Measurements from ENCODE around the gene JADE2. TPM values are rescaled to one million over a fixed set of nuclear protein-coding genes. Genes with fewer than 3 reads are reported as not detected.

Gene JADE2
- total and polyA plus RNA-seq, 2 donors (not counting 3 experiments of a cell fraction or from before 2014, with no cell fraction given): 11.6 to 31.1 TPM

- Histone ChIP-seq H3K79me2 (ENCODE audit: control insufficient read depth, insufficient read depth, low read length) (no peaks in the 10 kb centered on the region), H3K27me3 (ENCODE audit: control insufficient read depth in 2 of 2, insufficient read depth in 2 of 2, low read length in 2 of 2) (peaks cover 4 to 9% of the 10 kb centered on the region in 2 experiments), H2AFZ (ENCODE audit: low read depth, low read length) (no peak overlapping the region), H3K4me1 (ENCODE audit: control insufficient read depth, extremely low read depth, insufficient read depth, low read length) (no peaks in the 10 kb centered on the region), H3K36me3 (ENCODE audit: control insufficient read depth in 2 of 2, extremely low read depth in 1 of 2, insufficient read depth in 2 of 2, low read length in 2 of 2) (no peaks in the 10 kb centered on the region), H3K27ac (ENCODE audit: insufficient read depth, low read depth, low read length) (no peak overlapping the region), H3K9me1 (replicated peaks; ENCODE audit: control insufficient read depth, extremely low read depth, insufficient read depth, low read length) (no peaks in the 10 kb centered on the region), H3K9me3 (replicated peaks; ENCODE audit: control insufficient read depth, insufficient read depth, low read length) (no peaks in the 10 kb centered on the region), H3K9ac (replicated peaks; ENCODE audit: extremely low read depth, insufficient read depth, low read length) (no peak overlapping the region), H3K4me2 (ENCODE audit: insufficient read depth, low read length) (no peak overlapping the region), H4K20me1 (replicated peaks; ENCODE audit: control insufficient read depth, extremely low read depth, insufficient read depth, low read length) (no peaks in the 10 kb centered on the region), H3K4me3 (replicated peaks in 1 of 3; ENCODE audit: insufficient read depth in 1 of 3, low read depth in 1 of 3, low read length in 3 of 3) (no peak overlapping the region)
- BruUV-seq (replicated peaks): no TSS peak
- DNase-seq (ENCODE audit: low read depth, low spot score) (no peak), FAIRE-seq (no peak)
- dilution Hi-C loops (cut with MboI; ENCODE audit: extremely low pct_ligation_motif_present, low sequenced_read_pairs): no loop called here
- intact Hi-C loops (cut with micrococcal nuclease): no loop called here
- ChIA-PET POLR2A (no interaction called here), CTCF (interaction anchor here (1.0 to 1.5 kb wide), 2 partner anchors 45 to 46 kb away, joined by 3 to 4 read pairs; no protein-coding TSS in a partner anchor)
- no peak for TF ChIP-seq CTCF (IDR thresholded peaks at IDR 0.05; ENCODE audit: extremely low read depth in 1 of 2, insufficient read depth in 1 of 2, low read depth in 1 of 2, low read length in 2 of 2)
Measured at GRCh38 chr5:134517553-134517952, 7.9 kb upstream of the JADE2 start.

GRCh38 chr5:134519989-134520388 is 5.5 kb upstream of the JADE2 start:
- H2AFZ ChIP-seq (ENCODE audit: low read depth, low read length): no peak overlapping the region
- intact Hi-C loops (cut with micrococcal nuclease): no loop called here
- CTCF ChIA-PET: interaction anchor here (0.7 to 1.4 kb wide), 5 partner anchors 8 to 109 kb away, joined by 3 to 4 read pairs (median 3); partner anchors contain the start of gene CDKN2AIPNL

More at GRCh38 chr5:134519989-134520388, 5.5 kb upstream of the JADE2 start:
- dilution Hi-C loops (cut with MboI; ENCODE audit: extremely low pct_ligation_motif_present, low sequenced_read_pairs): no loop called here
- POLR2A ChIA-PET: no interaction called here
- H3K79me2 ChIP-seq (ENCODE audit: control insufficient read depth, insufficient read depth, low read length): no peaks in the 10 kb centered on the region
- BruUV-seq (replicated peaks): no TSS peak
- H3K9ac ChIP-seq (replicated peaks; ENCODE audit: extremely low read depth, insufficient read depth, low read length): no peak overlapping the region
- no peaks in the 10 kb centered on the region for H3K36me3 ChIP-seq (ENCODE audit: control insufficient read depth in 2 of 2, extremely low read depth in 1 of 2, insufficient read depth in 2 of 2, low read length in 2 of 2)
- no peaks in the 10 kb centered on the region for H3K9me3 ChIP-seq (replicated peaks; ENCODE audit: control insufficient read depth, insufficient read depth, low read length)
- no peaks in the 10 kb centered on the region for H4K20me1 ChIP-seq (replicated peaks; ENCODE audit: control insufficient read depth, extremely low read depth, insufficient read depth, low read length)
- no peak overlapping the region for H3K4me2 ChIP-seq (ENCODE audit: insufficient read depth, low read length)
- no peak for FAIRE-seq
- TF ChIP-seq FOS (IDR thresholded peaks at IDR 0.05; ENCODE audit: borderline replicate concordance, insufficient read depth, low read length) (no peak), POLR2A (IDR thresholded peaks at IDR 0.05; ENCODE audit: low read depth, low read length) (no peak), EZH2 (IDR thresholded peaks at IDR 0.05; ENCODE audit: borderline replicate concordance, low read depth, low read length, severe bottlenecking) (no peak), MAX (IDR thresholded peaks at IDR 0.05; ENCODE audit: insufficient read depth, insufficient read length) (no peak), JUN (IDR thresholded peaks at IDR 0.05; ENCODE audit: borderline replicate concordance, insufficient read depth, insufficient read length, low read depth) (no peak), CTCF (IDR thresholded peaks at IDR 0.05; ENCODE audit: extremely low read depth in 1 of 2, insufficient read depth in 1 of 2, low read depth in 1 of 2, low read length in 2 of 2) (no peak), MYC (IDR thresholded peaks at IDR 0.05; ENCODE audit: low read depth, low read length) (no peak), GATA2 (IDR thresholded peaks at IDR 0.05; ENCODE audit: insufficient read depth, insufficient read length, low read depth, low read length) (no peak), POLR2AphosphoS5 (IDR thresholded peaks at IDR 0.05; ENCODE audit: insufficient read depth, low read depth, low read length) (no peak)
- H3K4me1 ChIP-seq (ENCODE audit: control insufficient read depth, extremely low read depth, insufficient read depth, low read length): peaks cover 9% of the 10 kb centered on the region
- H3K9me1 ChIP-seq (replicated peaks; ENCODE audit: control insufficient read depth, extremely low read depth, insufficient read depth, low read length): no peaks in the 10 kb centered on the region
- peaks cover 4 to 9% of the 10 kb centered on the region in 2 experiments for H3K27me3 ChIP-seq (ENCODE audit: control insufficient read depth in 2 of 2, insufficient read depth in 2 of 2, low read length in 2 of 2)
- H3K4me3 ChIP-seq (replicated peaks in 1 of 3; ENCODE audit: insufficient read depth in 1 of 3, low read depth in 1 of 3, low read length in 3 of 3): no peak overlapping the region
- DNase-seq (ENCODE audit: low read depth, low spot score): no peak
- H3K27ac ChIP-seq (ENCODE audit: insufficient read depth, low read depth, low read length): no peak overlapping the region
